HepG2 (cell line): Measurements from ENCODE around the gene WNT2. TPM values are rescaled to one million over a fixed set of nuclear protein-coding genes. Genes with fewer than 3 reads are reported as not detected.

Experiments
- ATAC-seq: fragments of 200-7000 bp; cut with Tn5 transposase; 3 replicates; pipeline ENCODE4 v1.9.1; 2020; ENCODE audit warnings: mild to moderate bottlenecking, moderate library complexity
- BruUV-seq: library from RNA; stranded (reverse); fragments of 400-500 nt; replicated peaks from 2 replicates; lab custom pipeline; 2021; lab: Mats Ljungman, UMichigan
- CTCF ChIA-PET: fragments of 300-600 bp; formaldehyde crosslinking; extraction: SDS; loops from one replicate; lab custom pipeline; 2021; ENCODE audit warnings: low total read pairs, inconsistent platforms, low intra/inter-chr PET ratio; lab: Yijun Ruan, JAX
- POLR2A ChIA-PET: fragments of 350-600 bp; sonication (Branson Sonifier 250); formaldehyde crosslinking; loops from one replicate; lab custom pipeline; 2020; ENCODE audit warnings: antibody characterized with exemption, inconsistent platforms; lab: Yijun Ruan, JAX
- DNase-seq: peaks from one replicate; pipeline ENCODE4 v3.0.0-alpha.2; 2015; ENCODE audit warnings: low spot score
- FAIRE-seq: peaks from 3 replicates; lab custom pipeline; 2011; peaks lifted over from hg19 to GRCh38; lab: Jason Lieb, UNC
- H2AFZ ChIP-seq: one replicate; pipeline ENCODE4 v1.6.1; 2011; ENCODE audit warnings: low read length, inconsistent platforms
- H3K27ac ChIP-seq: fragments of 300-600 bp; 3 replicates; pipeline ENCODE4 v1.8.0; 2011; ENCODE audit warnings: mixed run types, mild to moderate bottlenecking, mixed read lengths, low read length, inconsistent platforms; ENCODE audit not compliant: insufficient read depth; ENCODE audit errors: extremely low read length
- H3K27me3 ChIP-seq, 2 experiments: fragments of 200-600 bp in 1 of 2; 2 replicates in 1 of 2; 3 replicates in 1 of 2; pipeline versions ENCODE4 v1.6.0 to v1.8.0; 2011; ENCODE audit warnings: low read length in 2 of 2, mild to moderate bottlenecking in 2 of 2, moderate library complexity in 2 of 2, inconsistent platforms in 1 of 2; ENCODE audit not compliant: insufficient read depth in 2 of 2, control insufficient read depth in 1 of 2
- H3K36me3 ChIP-seq, 2 experiments: fragments of 200-600 bp in 1 of 2; replicated peaks in 1 of 2; 2 replicates in 1 of 2; 3 replicates in 1 of 2; pipeline versions ENCODE4 v1.5.1 to v1.8.0; 2011; ENCODE audit warnings: low read length in 2 of 2, inconsistent platforms in 1 of 2; ENCODE audit not compliant: insufficient read depth in 2 of 2, control insufficient read depth in 1 of 2
- H3K4me1 ChIP-seq: 2 replicates; pipeline ENCODE4 v1.5.1; 2012; ENCODE audit warnings: low read length, inconsistent platforms; ENCODE audit not compliant: insufficient read depth
- H3K4me2 ChIP-seq: 2 replicates; pipeline ENCODE4 v1.6.0; 2011; ENCODE audit warnings: low read depth, low read length, inconsistent platforms
- H3K4me3 ChIP-seq, 3 experiments: fragments of 200-600 bp in 1 of 3; sonication (generic), shearing (Covaris generic) in 1 of 3; replicated peaks in 1 of 3; 2 replicates each; pipeline ENCODE4 v1.5.1; 2011 to 2016; ENCODE audit warnings: low read length in 3 of 3, inconsistent platforms in 2 of 3, low read depth in 2 of 3, mild to moderate bottlenecking in 2 of 3, control low read depth in 1 of 3, mixed read lengths in 1 of 3; ENCODE audit not compliant: insufficient read depth in 1 of 3
- H3K79me2 ChIP-seq: one replicate; pipeline ENCODE4 v1.6.1; 2011; ENCODE audit warnings: low read length, inconsistent platforms; ENCODE audit not compliant: insufficient read depth
- H3K9ac ChIP-seq: 2 replicates; pipeline ENCODE4 v1.6.0; 2011; ENCODE audit warnings: mild to moderate bottlenecking, low read depth, low read length, inconsistent platforms; ENCODE audit not compliant: insufficient read depth
- H3K9me3 ChIP-seq: 2 replicates; pipeline ENCODE4 v1.5.1; 2012; ENCODE audit warnings: mild to moderate bottlenecking, low read length
- H4K20me1 ChIP-seq: 2 replicates; pipeline ENCODE4 v1.6.0; 2011; ENCODE audit warnings: inconsistent platforms, mild to moderate bottlenecking, low read length, moderate library complexity; ENCODE audit not compliant: insufficient read depth
- AHR ChIP-seq: IDR thresholded peaks from 2 replicates; pipeline ENCODE4 v1.6.1; 2018; ENCODE audit warnings: missing genetic modification reagents, missing compliant biosample characterization
- ETS1 ChIP-seq: sonication (generic); formaldehyde crosslinking; IDR thresholded peaks from 2 replicates; pipeline ENCODE4 v1.4.0; 2020; ENCODE audit warnings: missing genetic modification reagents
- HDAC1 ChIP-seq: sonication (generic); formaldehyde crosslinking; IDR thresholded peaks from 2 replicates; pipeline ENCODE4 v1.5.1; 2020; ENCODE audit warnings: mild to moderate bottlenecking, missing genetic modification reagents
- KIAA2018 ChIP-seq: sonication (generic); formaldehyde crosslinking; IDR thresholded peaks from 2 replicates; pipeline ENCODE4 v1.5.0; 2020; ENCODE audit warnings: mild to moderate bottlenecking, missing genetic modification reagents, borderline replicate concordance
- MIER2 ChIP-seq: IDR thresholded peaks from 2 replicates; pipeline ENCODE4 v1.6.1; 2016; ENCODE audit warnings: missing biosample characterization, missing genetic modification reagents
- SMYD3 ChIP-seq: sonication (generic); formaldehyde crosslinking; IDR thresholded peaks from 2 replicates; pipeline ENCODE4 v1.8.1; 2023; ENCODE audit warnings: mild to moderate bottlenecking, missing genetic modification reagents
- ZBTB3 ChIP-seq: sonication (generic); formaldehyde crosslinking; IDR thresholded peaks from 2 replicates; pipeline ENCODE4 v1.4.0; 2020; ENCODE audit warnings: low read depth, mild to moderate bottlenecking, moderate library complexity, missing genetic modification reagents, borderline replicate concordance
- ZNF234 ChIP-seq: sonication (generic); formaldehyde crosslinking; conservative IDR thresholded peaks from 2 replicates; pipeline ENCODE4 v1.5.1; 2020; ENCODE audit warnings: mild to moderate bottlenecking, missing genetic modification reagents
- ZNF501 ChIP-seq: sonication (generic); formaldehyde crosslinking; IDR thresholded peaks from 2 replicates; pipeline ENCODE4 v1.5.1; 2020; ENCODE audit warnings: mild to moderate bottlenecking, moderate library complexity, missing genetic modification reagents
- ZNF543 ChIP-seq: sonication (generic); formaldehyde crosslinking; IDR thresholded peaks from 2 replicates; pipeline ENCODE4 v1.4.0; 2020; ENCODE audit warnings: mild to moderate bottlenecking, missing genetic modification reagents
- ZNF569 ChIP-seq: sonication (generic); formaldehyde crosslinking; IDR thresholded peaks from 2 replicates; pipeline ENCODE4 v1.5.0; 2020; ENCODE audit warnings: mild to moderate bottlenecking, missing genetic modification reagents, moderate library complexity, borderline replicate concordance
- ZNF678 ChIP-seq: sonication (generic); formaldehyde crosslinking; IDR thresholded peaks from 2 replicates; pipeline ENCODE4 v1.4.0; 2020; ENCODE audit warnings: mild to moderate bottlenecking, missing genetic modification reagents
- ZNF788 ChIP-seq: sonication (generic); formaldehyde crosslinking; IDR thresholded peaks from 2 replicates; pipeline ENCODE4 v1.5.0; 2020; ENCODE audit warnings: mild to moderate bottlenecking, missing genetic modification reagents, borderline replicate concordance
- ZNF841 ChIP-seq: sonication (generic); formaldehyde crosslinking; IDR thresholded peaks from 2 replicates; pipeline ENCODE4 v1.8.1; 2023; ENCODE audit warnings: missing genetic modification reagents, borderline replicate concordance
- WGBS: methylation state at CpG from one replicate; pipeline ENCODE4 v1.1.6; 2017; ENCODE audit warnings: low lambda C conversion rate; 5-methylcytosine and 5-hydroxymethylcytosine counted together
- in situ Hi-C: cut with HindIII; loops from 2 replicates; pipeline ENCODE4 v1.10.0; 2017; ENCODE audit warnings: low pct_unique_long_range_greater_than_20kb; ENCODE audit not compliant: extremely low pct_ligation_motif_present
- intact Hi-C: fragments of 100-400 bp; cut with micrococcal nuclease; formaldehyde crosslinking; loops from one replicate; pipeline ENCODE4 v1.10.0; 2022; ENCODE audit not compliant: unreplicated experiment
- polyA plus RNA-seq, 8 experiments: library from polyadenylated mRNA; depleted of rRNA in 3 of 8; stranded (reverse) in 7 of 8; unstranded in 1 of 8; fragments of >200 nt; fragmentation: Illumina TruSeq in 4 of 8; extraction: Trizol in 4 of 8; gene quantifications; 2 replicates each; pipeline versions ENCODE4 v1.2.1 to v1.2.3, GENCODE V29; 2011 to 2016; ENCODE audit warnings: low read depth in 4 of 8, missing spikeins in 1 of 8, mixed read lengths in 1 of 8; ENCODE audit not compliant: insufficient read depth in 1 of 8
- total RNA-seq, 5 experiments: library from RNA; depleted of rRNA; stranded (reverse); fragments of >200 nt; fragmentation: Illumina TruSeq; extraction: Trizol; gene quantifications; 2 replicates each; pipeline ENCODE4 v1.2.3, GENCODE V29; 2016; ENCODE audit warnings: low read depth in 1 of 5
- TF ChIP-seq, protein P1 (sequence below): sonication (generic); formaldehyde crosslinking; IDR thresholded peaks from 2 replicates; pipeline ENCODE4 v1.9.0; 2022; ENCODE audit warnings: missing genetic modification reagents, mild to moderate bottlenecking, borderline replicate concordance

WNT2 gene
- total and polyA plus RNA-seq, 2 of the 13 experiments (the other 11 are each of a cell fraction or from before 2014, with no cell fraction given), result not detected

GRCh38 chr7:117279203-117279602 lies 43.7 kb downstream of the WNT2 start:
- no peak overlapping the region for H3K9ac ChIP-seq
- POLR2A ChIA-PET, result no interaction called here
- in situ Hi-C loops, result no loop called here
- intact Hi-C loops, result no loop called here
- H3K4me3 ChIP-seq, result no peak overlapping the region
- H2AFZ ChIP-seq, result no peak overlapping the region
- 19% methylated on average over 2 of the region's 2 CpGs for WGBS
- no peaks in the 10 kb centered on the region for H3K36me3 ChIP-seq
- no peak for DNase-seq
- peaks cover 0 to 18% of the 10 kb centered on the region in 2 experiments; a peak in 3 of 5 replicates for H3K27me3 ChIP-seq
- no peaks in the 10 kb centered on the region for H3K79me2 ChIP-seq
- no peaks in the 10 kb centered on the region for H3K9me3 ChIP-seq
- CTCF ChIA-PET, result no interaction called here
- no peak overlapping the region for H3K4me2 ChIP-seq
- no peak overlapping the region for H3K27ac ChIP-seq
- no peak for ATAC-seq
- H3K4me1 ChIP-seq, result no peaks in the 10 kb centered on the region
- no TSS peak for BruUV-seq
- H4K20me1 ChIP-seq, result no peaks in the 10 kb centered on the region
- FAIRE-seq, result no peak
- TF ChIP-seq ZNF841 (CRISPR knock-in tag) (no peak), HDAC1 (CRISPR knock-in tag) (no peak), KIAA2018 (CRISPR knock-in tag) (no peak), ZBTB3 (CRISPR knock-in tag) (no peak), ZNF234 (CRISPR knock-in tag) (no peak), ZNF678 (no peak), ZNF788 (no peak), SMYD3 (no peak), ZNF569 (no peak), ZNF501 (CRISPR knock-in tag) (no peak), MIER2 (CRISPR knock-in tag) (no peak), AHR (CRISPR knock-in tag) (no peak), ZNF543 (CRISPR knock-in tag) (no peak), ETS1 (CRISPR knock-in tag) (no peak)
- TF ChIP-seq, protein P1, sequence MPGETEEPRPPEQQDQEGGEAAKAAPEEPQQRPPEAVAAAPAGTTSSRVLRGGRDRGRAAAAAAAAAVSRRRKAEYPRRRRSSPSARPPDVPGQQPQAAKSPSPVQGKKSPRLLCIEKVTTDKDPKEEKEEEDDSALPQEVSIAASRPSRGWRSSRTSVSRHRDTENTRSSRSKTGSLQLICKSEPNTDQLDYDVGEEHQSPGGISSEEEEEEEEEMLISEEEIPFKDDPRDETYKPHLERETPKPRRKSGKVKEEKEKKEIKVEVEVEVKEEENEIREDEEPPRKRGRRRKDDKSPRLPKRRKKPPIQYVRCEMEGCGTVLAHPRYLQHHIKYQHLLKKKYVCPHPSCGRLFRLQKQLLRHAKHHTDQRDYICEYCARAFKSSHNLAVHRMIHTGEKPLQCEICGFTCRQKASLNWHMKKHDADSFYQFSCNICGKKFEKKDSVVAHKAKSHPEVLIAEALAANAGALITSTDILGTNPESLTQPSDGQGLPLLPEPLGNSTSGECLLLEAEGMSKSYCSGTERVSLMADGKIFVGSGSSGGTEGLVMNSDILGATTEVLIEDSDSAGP (CRISPR knock-in tag), result no peak
